NCI-H2196 (cell line): ENCODE results near the gene EYS.
"Not testable (repeated sequence)": the region's sequence is repeated elsewhere in the genome, so short reads cannot be mapped to it uniquely, and the experiment has no call there.

ENCODE experiments used
- DNase-seq: peaks from one replicate; lab custom pipeline; 2025; ENCODE audit not compliant: unreplicated experiment; lab: John Stamatoyannopoulos, UW

EYS gene

GRCh38 chr6:63883597-63883996, 1823.4 kb downstream of the EYS start:
- no peak for DNase-seq

DNA sequence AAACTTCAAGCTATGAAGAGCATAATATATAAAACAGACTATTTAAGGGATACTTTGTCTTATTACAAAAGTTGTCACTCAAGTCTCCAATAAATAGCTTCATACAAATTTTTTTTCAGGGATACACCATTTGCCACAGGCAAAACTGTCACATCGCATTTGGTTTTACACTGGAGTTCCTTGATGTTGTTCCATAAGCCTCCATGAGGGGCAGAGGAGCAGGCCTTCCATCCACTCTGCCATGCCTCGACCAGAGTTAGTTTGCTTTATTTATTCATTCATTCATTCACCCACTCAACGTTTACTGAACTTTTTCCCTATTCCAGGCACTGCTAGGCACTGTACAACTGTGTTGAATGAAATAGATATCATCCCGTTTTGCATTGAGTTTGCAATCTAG, 1824.8 kb downstream of the EYS start:
- DNase-seq: no peak

DNA sequence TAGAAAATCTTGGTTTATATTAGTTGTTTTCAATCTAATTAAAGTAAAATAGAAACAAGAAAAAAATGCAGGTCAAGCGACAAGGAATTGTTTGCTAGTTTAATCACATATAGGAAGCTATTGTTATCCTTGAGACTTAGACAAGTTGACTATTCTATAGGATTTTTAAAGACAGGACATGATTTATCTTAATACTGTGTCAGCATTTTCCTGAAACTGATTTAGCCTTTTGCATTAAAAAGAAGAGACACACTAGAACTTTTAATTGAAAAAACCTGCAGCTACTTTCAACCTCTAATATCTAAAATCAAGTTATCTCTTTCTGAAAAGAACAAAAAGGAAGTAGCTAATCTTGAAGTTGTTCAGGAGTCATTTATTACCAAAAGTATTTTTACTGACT, 1825.2 kb downstream of the EYS start:
- DNase-seq: no peak

- no peak for DNase-seq
Observed at GRCh38 chr6:63872233-63872632, 1834.8 kb downstream of the EYS start.

- no peak for DNase-seq
Observed at GRCh38 chr6:63868351-63868750, 1838.7 kb downstream of the EYS start.

- DNase-seq: no peak
Observed at GRCh38 chr6:63864671-63865318, 1842.2 kb downstream of the EYS start.

GRCh38 chr6:63864061-63864460, 1843.0 kb downstream of the EYS start:
- no peak for DNase-seq

DNA sequence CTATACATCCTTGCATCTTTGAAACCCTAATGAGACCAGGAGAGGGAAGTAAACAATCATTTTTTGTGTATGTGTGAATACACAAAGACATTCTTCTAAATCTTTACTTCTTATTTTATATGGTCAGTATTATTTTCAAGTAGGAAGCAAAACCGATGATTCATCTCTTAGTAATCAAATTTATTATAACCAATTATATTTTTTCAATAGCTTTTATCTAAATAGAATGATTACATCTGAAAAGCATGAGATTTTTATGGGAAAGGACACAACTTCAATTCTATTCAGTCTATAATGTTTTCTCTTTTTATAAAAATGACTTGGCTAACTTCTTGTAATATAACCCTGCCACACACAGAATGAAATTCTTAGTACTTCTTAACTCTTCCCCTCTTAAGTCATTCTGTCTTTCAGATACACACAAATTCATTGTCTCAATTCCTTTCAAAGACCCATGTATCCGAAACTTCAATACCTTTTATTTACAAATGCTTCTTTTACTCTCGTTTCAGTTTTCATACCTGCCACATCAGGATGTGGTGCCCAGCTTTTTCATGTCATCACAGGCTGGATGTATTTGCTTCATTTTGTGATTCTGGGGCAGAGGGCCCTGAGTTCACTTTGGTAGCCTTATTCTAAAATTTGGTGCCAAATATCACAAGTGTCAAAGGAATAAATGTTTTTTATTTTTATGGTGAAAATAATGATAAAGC, 1844.4 kb downstream of the EYS start:
- DNase-seq: no peak

DNA sequence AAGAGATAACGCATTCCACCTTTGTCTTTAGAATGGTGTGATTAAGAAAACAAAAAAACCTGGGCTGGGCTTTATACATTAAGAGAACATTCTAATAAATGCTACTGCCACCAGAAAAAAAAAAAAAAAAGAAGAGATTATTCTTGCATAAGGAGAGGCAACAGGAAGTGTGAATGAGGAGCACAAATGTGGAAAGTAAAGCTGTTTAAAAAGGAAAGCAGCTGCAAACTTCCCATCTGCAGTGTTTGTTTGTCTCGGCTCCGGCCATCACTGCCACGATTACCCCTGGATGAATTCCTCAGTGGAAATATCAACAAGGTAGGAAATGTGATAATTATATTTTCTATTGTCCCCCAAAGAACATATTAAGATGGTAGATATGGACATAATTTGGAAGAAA, 1847.5 kb downstream of the EYS start:
- DNase-seq: no peak

DNA sequence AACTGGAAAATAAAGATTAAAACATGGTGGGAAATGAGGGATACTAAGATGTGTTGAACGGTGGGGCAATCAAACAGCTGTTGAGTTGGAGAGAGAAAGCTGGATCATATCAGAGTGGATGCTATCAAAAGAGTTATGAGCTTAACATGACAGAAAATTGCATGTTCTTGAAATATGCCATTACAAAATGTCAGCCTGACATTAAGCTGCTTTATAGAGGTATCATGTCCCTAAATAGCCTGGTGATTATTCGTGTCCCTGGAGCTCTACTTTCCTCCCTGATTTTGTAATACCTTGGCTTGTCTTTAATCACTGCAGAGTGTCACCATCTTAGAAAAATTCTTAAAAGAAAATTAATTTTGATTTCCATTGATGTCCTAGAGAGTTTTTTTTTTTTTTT, 1848.3 kb downstream of the EYS start:
- DNase-seq: no peak

GRCh38 chr6:63856271-63856670, 1850.8 kb downstream of the EYS start:
- no peak for DNase-seq

- DNase-seq: no peak
Observed at GRCh38 chr6:63844287-63844686, 1862.7 kb downstream of the EYS start.

DNA sequence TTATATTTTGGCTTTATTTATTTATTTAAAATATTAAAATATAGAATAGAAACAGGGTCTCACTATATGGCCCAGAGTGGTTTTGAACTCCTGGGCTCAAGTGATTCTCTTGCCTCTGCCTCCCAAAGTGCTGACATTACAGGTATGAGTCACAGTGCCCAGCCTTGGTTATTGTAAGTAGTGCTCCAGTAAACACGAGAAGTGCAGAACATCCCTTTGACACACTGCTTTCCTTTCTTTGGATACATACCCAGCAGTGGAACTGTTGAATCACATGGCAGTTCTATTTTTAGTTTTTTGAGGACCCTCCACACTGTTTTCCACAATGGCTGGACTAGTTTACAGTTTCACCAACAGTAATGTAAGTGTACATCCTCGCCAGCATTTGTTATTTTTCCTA, 1867.5 kb downstream of the EYS start:
- no peak for DNase-seq

GRCh38 chr6:63828678-63829077, 1878.3 kb downstream of the EYS start:
- not testable (repeated sequence) for DNase-seq

DNA sequence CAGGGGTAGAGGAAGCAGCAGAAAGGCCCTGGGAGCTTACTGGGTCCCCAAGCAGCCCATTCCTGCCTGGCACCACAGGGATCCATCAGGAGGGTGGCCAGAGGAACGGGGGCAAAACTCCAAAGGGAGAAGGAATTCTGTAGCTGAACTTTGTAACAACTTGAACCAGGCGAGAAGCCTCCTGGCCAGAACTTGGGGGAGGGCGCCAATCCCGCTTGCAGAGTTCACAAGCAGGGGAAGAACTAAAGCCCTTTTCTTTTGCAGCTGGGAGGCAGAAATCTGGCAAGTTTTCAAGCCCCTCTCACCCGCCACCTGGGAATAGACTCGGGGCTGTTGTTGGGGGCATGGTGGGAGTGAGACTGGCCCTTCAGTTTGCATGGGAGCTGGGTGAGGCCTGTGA, 1882.3 kb downstream of the EYS start:
- DNase-seq: no peak

DNA sequence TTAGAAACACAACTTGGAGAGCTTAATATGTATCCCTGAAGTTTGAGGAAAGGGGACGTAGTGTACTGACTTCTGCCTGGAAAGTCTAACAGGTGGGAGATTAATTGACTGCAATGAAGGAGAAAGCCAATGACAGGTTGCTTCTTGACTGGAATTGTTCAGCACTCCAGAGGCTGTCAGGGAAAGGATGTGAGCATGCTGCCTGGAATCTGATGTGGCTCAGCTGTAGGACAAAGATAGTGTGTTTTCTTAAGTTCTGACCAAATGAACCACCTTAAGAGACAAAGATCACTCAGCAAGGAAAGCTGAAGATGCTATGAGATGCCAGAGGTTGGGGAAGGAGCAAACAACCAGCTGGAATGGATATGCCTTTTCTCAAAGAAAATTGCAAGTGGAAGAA, 1885.6 kb downstream of the EYS start:
- DNase-seq: no peak

- DNase-seq: no peak
Observed at GRCh38 chr6:63819831-63820230, 1887.2 kb downstream of the EYS start.

GRCh38 chr6:63817492-63818050, 1889.5 kb downstream of the EYS start:
- no peak for DNase-seq

- DNase-seq: no peak
Observed at GRCh38 chr6:63816982-63817436, 1890.0 kb downstream of the EYS start.

DNA sequence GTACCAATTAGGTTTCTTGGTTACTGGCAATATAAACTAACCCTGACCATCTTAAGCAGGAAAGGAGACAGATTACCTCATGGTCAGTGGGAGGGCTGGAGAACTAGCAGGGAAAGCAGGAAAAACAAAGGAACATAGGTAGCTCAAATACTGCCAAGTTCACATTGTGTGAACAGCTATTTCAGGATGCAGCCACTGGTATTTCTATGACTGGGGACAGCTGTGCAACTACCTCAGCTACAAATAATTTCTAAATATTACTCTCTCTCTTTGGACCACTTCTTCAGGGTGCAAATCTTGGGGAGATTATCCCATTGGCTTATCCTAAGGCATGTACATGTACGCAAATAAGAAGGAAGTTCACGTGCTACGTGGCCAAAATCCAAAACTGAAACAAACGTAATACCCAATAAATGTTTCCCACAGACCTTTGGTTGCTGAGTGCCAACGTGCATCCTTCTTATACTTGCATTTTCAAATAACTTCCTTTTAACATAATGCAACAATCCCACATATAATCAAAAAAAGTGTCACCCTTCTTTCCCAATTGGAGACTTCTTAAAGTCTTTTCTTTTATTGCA, 1890.5 kb downstream of the EYS start:
- no peak for DNase-seq

- no peak for DNase-seq
Observed at GRCh38 chr6:63814459-63814858, 1892.6 kb downstream of the EYS start.

DNA sequence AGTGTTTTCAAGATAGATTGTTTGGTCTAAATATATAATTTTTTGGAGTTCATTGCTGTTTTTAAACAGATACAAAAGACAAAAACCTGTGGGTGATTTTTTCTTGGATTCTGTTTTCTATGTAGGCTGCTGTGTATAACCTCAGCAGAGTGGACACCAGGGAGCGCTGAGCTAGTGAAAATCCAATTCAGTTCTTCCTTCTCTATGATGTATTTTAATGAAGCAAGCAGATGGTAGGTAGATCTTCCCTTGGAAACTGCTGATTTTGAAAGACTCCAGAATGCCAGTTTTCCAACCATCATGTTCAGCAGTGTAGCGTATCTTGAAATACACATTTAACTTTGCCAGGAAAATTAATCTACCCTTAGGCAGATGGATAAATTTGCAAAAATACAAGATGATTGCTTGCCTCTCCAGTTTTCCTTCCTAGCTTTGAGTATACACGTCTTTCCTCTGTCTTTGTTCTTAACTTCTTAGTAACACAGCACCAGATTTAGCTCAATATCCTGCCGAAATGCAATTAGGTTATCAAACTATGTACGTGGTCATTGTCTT, 1893.4 kb downstream of the EYS start:
- DNase-seq: no peak
